HFF-Myc (cell line): ENCODE results near the gene GAS6.

Experiments used
- DNase-seq: peaks from one replicate; pipeline ENCODE4 v3.0.0-alpha.2; 2011; ENCODE audit warnings: low read depth; ENCODE audit errors: extremely low read depth
- H3K4me3 ChIP-seq: replicated peaks from 2 replicates; pipeline ENCODE4 v1.5.1; 2011; ENCODE audit warnings: low read depth, mild to moderate bottlenecking, control low read depth, low read length
- CTCF ChIP-seq: IDR thresholded peaks from 2 replicates; pipeline ENCODE4 v1.5.1; 2012; ENCODE audit warnings: mild to moderate bottlenecking, low read depth, low read length, control low read depth; ENCODE audit errors: missing control alignments

Gene GAS6

GRCh38 chr13:113850722-113851479 is 13.0 kb downstream of the GAS6 start:
- no peak for TF ChIP-seq CTCF
- no peak overlapping the region for H3K4me3 ChIP-seq
- no peak for DNase-seq

- no peak overlapping the region for H3K4me3 ChIP-seq
- TF ChIP-seq CTCF = no peak
- no peak for DNase-seq
Measured at GRCh38 chr13:113849981-113850721, 13.7 kb downstream of the GAS6 start.

- no peak for DNase-seq
- no peak overlapping the region for H3K4me3 ChIP-seq
- no peak for TF ChIP-seq CTCF
Measured at GRCh38 chr13:113849546-113849945, 14.3 kb downstream of the GAS6 start.

- TF ChIP-seq CTCF = no peak
- no peak overlapping the region for H3K4me3 ChIP-seq
- no peak for DNase-seq
Measured at GRCh38 chr13:113848431-113849260, 15.2 kb downstream of the GAS6 start.

- TF ChIP-seq CTCF = no peak
Measured at GRCh38 chr13:113848020-113848419, 15.9 kb downstream of the GAS6 start.

GRCh38 chr13:113846636-113847318 is 17.1 kb downstream of the GAS6 start:
- no peak overlapping the region for H3K4me3 ChIP-seq
- no peak for DNase-seq
- no peak for TF ChIP-seq CTCF

More at GRCh38 chr13:113848020-113848419, 15.9 kb downstream of the GAS6 start:
- no peak for DNase-seq
- H3K4me3 ChIP-seq = no peak overlapping the region
